ENCODE data around the gene DLG2.
"Not testable (repeated sequence)": the region's sequence is repeated elsewhere in the genome, so short reads cannot be mapped to it uniquely, and the experiment has no call there.

Gene DLG2

DNA sequence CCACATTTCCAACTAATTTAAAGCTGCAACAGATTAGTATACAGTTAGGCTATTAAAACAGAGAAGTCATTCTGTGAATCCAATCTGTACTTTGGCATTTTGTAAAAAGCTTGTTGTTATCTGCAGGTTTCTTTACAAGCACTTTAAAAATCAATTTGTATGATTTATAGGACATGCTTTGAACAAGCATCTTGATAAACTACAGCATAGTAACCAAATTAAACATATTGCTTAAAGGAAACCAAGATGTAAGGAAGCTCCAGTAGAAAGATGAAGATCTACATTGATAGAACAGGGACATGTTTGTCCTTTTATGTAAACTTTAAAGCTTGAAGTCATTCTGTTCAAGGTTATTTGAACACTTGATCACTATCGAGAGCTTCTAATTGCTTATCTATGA lies 1842.7 kb downstream of the DLG2 start:
- in situ Hi-C loops (cut with MboI; ENCODE audit: low sequenced_read_pairs): no loop called here

DNA sequence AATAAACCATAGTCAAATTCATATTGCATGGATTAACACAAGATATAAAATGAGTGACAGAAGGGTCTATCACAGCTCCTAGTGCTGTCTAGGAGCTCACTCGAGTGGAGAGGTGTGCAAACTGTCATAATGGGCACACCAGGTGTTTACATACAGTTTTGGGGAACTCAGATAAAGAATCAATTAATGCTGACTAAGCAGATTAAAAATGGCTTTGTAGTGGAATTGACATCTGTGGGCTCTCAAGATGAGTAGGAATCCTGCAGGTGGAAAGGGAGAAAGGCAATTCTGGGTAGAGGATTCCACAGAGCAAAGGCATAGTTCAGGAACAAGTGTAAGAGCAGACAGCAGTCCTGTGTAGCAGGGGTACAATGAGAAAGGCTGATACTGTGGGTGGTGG lies 1844.8 kb downstream of the DLG2 start:
- in situ Hi-C loops (cut with MboI; ENCODE audit: low sequenced_read_pairs): no loop called here

DNA sequence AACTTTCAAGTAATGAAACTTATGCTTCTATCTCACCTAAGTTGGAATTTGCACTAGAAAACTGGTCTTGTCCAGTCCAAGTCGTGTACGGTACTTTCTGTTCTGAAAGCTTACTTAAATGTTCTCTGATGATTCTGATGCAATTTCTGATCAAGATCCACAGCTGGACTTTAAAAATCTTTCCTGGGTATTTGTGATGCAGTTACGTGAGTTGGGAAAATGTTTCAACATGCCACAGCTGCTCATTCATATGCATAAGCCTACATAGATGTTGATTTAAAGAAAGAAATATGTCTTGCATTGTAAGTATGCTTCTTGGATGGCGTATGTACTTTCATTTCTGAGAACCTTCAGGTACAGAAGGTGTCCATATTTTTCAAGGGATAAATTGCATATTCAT lies 1847.3 kb downstream of the DLG2 start:
- in situ Hi-C loops (cut with MboI; ENCODE audit: low sequenced_read_pairs): no loop called here

DNA sequence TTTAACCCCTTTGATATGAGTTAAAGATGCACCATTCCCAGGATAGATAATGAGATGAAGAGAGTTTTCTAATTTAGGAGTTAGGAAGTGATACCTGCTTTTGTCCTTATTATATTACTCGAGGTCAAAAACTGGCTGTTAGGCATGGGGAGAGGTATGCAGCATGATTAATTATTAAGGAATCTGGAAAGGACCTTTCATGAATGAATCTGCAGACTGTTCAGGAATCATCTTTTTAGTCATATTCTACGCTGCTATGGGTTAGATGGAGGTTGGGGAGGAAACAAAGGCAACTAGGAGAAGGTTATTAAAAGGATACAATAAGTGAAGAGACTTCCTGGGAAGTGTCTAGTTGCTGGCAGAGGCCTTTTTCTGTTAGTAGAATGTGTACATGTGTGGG lies 1848.5 kb downstream of the DLG2 start:
- in situ Hi-C loops (cut with MboI; ENCODE audit: low sequenced_read_pairs): no loop called here

DNA sequence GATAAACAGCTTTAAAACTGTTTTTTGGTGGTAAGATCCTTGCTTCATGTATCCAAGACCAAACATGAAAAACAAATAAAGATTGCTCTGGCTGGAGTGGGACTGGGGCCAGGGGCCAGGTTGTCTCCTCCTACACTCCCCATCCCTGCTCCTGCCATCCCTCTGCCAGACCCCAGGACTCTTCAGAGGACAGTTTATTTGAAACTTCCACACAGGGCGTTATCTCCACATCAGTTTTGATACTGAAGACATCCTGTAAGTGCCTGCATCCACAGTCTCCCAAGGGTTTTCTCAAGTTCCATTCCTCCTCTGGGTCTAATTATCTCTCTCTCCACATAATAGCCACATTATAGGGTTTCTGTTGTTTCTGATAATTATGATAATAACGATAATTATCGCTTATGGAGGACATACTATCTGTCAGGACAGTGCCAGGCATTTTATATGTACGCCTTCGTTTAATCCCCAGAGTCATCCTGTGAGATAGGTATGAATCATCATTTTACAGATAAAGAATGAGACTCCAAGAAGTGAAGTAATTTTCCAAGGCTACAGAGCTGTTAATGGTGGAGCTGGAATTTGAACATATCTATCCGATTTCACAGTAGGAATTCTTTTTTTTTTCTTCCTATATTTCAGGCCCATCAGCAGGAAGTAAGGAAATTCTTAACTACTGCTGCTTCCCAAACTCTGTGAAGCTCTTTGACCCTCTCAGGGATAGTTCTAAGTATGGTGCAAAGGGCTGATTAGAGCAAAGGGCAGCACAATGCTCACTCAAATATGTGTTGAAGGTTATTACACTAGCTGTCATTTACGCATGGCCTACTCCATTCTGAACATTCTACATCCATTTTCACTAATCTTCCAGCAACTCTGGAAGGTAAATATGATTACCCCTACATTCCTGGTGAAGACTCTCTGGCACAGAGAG lies 1852.9 kb downstream of the DLG2 start:
- in situ Hi-C loops (cut with MboI; ENCODE audit: low sequenced_read_pairs): no loop called here

DNA sequence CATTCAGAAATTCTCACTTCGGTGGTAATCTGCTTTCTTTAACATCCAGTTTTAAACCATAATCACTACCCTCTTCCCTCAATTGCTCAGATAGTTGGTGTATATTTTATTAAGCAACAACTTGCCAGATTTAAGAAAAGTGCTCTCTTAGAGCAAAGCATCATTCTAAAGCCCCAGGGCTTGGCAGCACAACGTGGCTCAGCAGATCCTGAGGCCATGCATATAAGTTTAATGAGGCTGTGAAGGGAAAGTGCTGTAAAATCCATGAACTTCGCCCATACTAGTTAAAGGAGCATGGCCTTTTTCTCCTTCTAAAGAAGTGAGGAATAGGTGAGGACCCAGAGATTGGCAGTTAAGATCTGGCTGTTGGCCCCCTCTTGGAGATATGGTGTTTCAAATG lies 1858.7 kb downstream of the DLG2 start:
- in situ Hi-C loops (cut with MboI; ENCODE audit: low sequenced_read_pairs): no loop called here

DNA sequence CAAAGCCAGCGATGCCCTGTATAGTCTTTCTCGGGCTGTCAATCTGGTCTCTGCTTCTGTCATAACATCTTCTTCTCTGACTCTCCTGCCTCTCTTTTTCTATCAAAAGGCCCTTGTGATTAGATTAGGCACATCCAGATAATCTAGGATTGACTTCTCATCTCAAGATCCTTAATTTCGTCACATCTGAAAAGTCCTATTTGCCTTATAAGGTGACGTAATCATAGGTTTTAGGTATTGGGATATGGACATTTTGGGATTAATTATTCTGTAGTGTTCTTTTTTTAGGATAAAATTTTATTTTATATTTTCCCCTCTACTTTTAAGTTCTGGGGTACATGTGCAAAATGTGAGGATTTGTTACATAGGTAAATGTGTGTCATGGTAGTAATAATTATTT lies 1860.2 kb downstream of the DLG2 start:
- in situ Hi-C loops (cut with MboI; ENCODE audit: low sequenced_read_pairs): no loop called here

DNA sequence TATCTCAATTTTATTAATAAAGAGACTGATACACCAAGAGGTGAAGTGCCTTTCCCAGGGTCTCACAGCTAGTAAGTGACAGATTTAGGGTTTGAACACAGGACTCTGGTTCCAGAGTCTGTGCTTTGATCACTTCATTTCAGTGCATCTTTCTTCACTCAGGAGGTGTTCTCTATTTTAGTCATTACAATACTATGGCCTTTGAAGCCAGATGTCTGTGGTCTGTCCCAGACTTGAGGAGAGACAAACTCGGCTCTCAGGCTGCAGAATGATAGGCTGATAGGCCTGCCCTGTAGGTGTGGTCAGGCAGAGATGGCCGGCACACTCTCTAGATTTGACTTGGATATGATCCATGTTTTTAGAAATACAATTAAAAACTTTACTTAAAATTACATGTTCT lies 1862.5 kb downstream of the DLG2 start:
- in situ Hi-C loops (cut with MboI; ENCODE audit: low sequenced_read_pairs): no loop called here

DNA sequence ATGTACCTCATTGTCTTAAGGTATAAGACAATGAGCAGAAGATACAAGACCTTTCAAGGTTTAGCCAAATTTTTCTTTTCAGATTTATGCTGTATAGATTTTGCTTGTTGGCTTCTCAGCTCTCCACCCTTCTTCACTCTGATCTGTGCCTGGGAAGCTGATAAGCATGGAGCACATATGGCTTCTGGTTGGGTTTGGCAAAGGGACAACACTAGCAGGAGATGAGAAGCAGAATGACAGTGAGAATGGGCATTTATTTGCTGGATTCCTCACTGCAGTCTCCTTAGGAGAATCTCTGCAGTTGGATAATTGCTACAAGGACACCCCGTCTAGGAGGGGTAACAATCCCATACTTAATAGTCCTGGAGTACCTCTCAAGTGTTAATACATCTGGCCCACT lies 1866.2 kb downstream of the DLG2 start:
- in situ Hi-C loops (cut with MboI; ENCODE audit: low sequenced_read_pairs): no loop called here

DNA sequence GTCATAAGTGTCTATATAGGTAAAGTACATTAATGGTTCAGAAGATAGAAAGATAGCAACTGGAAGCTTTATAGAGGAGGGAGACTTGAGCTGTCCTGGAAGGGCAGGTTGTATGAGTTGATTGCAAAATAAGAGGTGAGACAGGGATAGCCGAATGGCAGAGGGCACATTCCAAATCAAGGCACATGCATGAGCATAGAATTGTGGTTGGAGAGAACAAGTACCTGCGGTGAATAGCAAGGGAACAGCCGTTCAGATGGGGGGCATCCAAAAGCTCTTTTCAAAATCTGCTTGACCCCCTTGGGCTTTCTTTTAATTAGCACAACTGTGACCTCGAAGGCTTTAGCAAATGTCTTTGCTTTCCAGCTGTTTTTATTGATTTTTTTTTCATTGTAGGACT lies 1868.0 kb downstream of the DLG2 start:
- in situ Hi-C loops (cut with MboI; ENCODE audit: low sequenced_read_pairs): no loop called here

DNA sequence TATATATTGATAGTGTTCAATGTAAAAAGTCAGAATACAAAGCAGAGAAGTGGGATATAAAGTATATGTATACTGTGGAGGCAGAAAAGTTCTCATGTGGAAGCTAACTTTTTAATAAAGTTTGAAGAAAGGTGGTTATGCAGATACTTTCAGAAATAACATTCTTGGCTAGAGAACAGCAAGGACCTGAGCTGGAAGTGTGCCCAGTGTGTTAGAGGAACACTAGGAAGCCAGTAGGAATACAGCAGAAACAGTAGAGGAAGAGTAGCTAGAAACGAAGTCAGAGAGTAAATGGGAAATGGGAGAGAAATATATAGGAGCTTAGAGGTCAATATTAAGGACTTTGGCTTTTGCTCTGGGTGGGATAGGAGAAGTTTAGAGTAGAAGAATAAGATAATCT lies 1876.1 kb downstream of the DLG2 start:
- in situ Hi-C loops (cut with MboI; ENCODE audit: low sequenced_read_pairs): no loop called here

DNA sequence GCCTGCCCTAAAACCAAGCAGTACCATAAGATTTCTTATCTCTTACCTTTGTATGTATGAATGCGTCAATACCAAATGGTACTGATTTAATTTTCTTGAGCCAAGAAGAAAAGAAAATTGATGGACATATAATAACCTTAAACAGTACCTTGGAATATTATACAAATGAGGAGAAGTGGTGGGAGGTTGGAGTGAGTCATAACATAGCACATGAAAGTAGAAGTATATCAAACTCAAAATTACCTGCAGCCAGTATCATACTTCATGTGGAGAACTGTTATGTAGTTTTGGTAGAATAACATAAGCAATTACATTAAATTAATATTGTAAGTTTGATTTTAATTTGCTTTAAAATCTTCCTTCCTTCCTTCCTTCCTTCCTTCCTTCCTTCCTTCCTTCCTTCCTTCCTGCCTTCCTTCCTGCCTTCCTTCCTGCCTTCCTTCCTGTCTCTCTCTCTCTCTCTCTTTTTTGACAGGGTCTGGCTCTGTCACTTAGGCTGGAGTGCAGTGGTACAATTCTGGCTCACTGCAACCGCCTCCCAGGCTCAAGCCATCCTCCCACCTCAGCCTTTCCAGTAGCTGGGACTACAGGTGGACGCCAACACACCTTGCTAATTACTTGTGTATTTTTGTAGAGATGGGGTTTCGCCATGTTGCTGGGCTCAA lies 1880.1 kb downstream of the DLG2 start:
- in situ Hi-C loops (cut with MboI; ENCODE audit: low sequenced_read_pairs): no loop called here

DNA sequence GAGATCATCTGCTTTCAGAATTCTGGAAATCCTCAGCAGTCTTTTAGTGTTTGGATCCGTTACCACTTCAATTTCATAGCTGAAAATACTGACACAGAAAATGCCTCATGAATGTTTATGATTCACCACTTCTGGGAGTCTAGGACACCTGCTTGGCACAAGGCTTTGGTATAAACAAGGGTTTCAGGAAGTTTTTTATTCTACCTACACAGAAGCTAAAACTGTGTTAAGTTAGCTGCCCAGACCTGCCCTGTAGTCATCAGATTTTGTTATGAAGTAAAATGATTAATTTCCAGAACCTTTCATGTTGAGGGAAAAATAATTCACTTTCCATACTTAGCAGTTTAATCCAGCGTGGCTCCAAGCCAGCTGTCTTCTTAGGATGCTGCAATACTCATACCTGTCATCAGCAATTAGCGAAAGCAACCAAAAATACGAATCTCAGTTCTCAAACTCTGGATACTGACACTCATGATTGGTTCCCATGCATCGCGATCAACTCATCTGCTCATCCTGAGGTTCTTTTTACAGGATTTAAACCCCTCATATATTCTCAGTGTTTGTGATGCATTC lies 1882.4 kb downstream of the DLG2 start:
- in situ Hi-C loops (cut with MboI; ENCODE audit: low sequenced_read_pairs): no loop called here

DNA sequence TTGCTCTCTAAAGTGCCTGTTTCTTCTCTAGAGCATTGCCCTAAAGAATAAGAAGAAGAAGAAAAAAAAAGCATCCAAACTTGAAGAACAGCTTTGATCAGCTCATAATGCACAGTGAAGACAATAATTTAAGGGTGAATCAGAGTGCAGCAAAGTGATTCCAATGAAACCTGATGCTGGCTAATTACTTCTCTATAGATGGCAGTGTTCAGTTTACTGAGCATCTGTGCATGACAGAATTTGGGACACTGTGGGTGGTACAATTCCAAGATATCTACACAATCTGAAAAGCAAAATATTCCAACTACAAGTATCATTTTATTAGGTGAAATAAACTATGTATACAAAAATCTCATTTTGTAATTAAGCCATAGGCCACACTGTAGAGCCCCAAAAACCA lies 1890.5 kb downstream of the DLG2 start:
- in situ Hi-C loops (cut with MboI; ENCODE audit: low sequenced_read_pairs): no loop called here

DNA sequence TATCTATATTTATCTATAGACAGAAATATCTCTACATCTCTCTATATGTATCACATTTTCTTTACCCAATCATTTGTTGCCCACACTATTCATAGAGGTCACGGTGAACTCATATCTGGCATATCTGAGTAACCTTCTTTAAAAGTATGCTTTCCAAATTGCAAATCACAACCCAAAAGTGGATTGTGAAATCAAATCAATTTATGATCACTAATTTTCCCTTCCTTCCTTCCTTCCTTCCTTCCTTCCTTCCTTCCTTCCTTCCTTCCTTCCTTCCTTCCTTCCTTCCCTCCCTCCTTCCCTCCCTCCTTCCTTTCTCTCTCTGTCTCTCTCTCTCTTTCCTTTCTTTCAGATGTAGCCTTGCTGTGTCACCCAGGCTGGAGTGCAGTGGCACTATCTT lies 1893.0 kb downstream of the DLG2 start:
- in situ Hi-C loops (cut with MboI; ENCODE audit: low sequenced_read_pairs): no loop called here

DNA sequence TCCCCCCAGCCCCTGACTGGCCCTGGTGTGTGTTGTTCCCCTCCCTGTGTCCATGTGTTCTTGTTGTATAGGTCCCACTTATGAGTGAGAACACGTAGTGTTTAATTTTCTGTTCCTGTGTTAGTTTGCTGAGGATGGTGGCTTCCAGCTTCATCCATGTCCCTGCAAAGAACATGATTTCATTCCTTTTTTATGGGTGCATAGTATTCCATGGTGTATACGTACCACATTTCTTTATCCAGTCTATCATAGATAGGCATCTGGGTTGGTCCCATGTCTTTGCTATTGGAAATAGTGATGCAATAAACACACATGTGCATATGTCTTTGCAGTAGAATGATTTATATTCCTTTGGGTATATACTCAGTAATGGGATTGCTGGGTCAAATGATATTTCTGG lies 1895.9 kb downstream of the DLG2 start:
- in situ Hi-C loops (cut with MboI; ENCODE audit: low sequenced_read_pairs): not testable (repeated sequence)

DNA sequence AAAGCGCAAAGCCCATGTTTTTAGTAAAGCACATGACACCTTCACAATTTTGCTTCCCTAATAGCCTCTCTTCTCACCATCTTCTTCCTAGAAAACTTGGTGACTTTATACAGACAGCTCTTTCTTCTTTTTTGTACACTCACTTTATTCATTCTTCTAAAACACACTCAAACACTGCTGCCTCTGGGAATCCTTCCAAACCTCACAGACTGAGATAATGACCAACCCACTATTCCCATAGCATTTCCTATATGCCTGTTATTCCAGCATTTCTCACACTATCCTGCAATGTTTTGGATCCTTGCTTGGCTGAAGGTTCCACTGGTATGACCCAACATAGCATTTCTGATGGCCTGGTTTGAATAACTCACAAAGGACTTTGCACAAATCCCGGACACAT lies 1898.9 kb downstream of the DLG2 start:
- in situ Hi-C loops (cut with MboI; ENCODE audit: low sequenced_read_pairs): no loop called here

DNA sequence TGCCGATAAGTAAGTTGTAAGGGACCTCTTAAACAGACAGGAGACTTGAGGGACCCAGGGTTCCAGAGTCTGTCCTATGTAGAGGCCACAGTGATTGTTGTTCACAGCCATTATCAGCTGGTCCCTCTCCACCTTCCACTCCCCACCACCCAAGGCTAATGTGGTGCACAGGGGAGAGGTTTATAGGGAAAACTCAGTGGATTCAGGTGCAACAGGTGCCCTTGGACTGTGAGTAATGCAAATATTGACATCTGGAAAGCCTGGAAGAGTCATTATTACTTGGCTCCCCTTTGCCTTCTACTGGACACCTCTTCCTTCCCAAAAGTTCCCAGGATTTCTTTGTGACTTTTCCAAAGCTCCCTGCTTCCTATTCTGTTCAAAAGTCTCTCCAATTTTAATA lies 1899.9 kb downstream of the DLG2 start:
- in situ Hi-C loops (cut with MboI; ENCODE audit: low sequenced_read_pairs): no loop called here

DNA sequence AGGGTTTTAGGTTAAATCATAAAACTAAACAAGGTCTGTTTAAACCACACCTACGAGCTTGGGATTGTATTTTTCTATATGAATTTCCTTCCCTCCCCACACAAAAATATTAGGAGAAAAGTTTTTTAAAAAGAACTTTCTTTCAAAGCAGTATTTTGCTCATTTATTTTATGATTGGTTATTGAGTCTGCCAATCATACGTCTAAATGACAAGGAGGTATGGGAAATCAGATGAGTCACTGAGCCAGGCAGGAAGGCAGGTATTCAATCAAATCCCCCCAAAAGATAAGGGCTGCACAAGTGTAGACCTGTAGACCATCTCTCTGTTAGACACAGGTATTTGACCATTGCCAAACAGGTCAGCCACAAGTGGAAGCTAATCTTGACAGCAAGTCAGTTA lies 1900.8 kb downstream of the DLG2 start:
- in situ Hi-C loops (cut with MboI; ENCODE audit: low sequenced_read_pairs): no loop called here

DNA sequence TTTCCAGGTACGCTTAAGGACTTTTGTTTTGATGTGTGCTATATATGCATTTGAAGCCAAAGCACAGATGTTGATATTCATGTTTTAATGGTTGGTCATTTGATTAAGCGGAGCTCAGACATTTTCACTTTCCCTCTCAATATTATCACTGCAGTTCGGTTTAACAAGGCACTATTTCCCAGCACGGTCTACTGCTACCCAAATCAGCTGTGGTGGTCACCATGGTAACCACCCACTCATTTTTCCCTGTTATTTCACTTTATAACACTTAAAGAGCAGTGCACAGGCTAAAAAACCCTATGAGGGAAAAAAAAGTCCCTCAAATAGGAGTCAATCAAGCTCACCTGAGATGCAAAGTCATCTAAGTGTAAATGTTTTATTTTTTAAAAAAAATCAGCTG lies 1901.4 kb downstream of the DLG2 start:
- in situ Hi-C loops (cut with MboI; ENCODE audit: low sequenced_read_pairs): no loop called here

DNA sequence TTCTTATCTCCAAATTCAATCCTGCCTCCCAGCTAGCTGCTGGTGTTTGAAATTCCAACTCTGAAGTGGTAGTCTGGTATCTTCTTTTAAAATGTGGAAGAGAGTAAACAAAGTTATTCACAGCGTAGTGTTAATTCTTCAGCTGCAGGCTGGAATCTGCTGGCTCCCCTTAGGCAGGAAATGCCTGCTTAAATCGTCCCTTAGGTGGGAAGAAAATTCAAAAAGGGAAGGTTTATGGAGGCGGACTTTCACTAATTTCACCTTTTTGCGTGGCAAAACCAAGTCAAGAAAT lies 1901.9 kb downstream of the DLG2 start:
- in situ Hi-C loops (cut with MboI; ENCODE audit: low sequenced_read_pairs): no loop called here

DNA sequence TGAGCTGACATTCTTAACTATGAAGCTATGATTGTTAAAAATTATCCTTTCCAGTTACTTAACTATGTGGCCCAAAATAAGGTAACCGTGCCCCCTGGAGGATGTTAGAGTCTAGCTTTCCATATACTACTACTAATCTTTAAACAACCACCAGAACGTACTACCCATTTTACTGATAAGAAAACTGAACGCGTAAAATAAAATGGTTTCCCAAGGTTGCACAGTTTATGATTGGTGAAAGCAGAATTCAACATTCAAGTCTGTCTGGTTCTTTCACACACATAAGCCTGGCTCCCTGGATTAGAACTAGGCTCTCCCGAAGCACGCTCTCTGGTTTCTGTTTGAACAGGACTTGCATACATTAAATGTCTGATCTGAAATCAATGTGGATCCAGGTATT lies 1903.1 kb downstream of the DLG2 start:
- in situ Hi-C loops (cut with MboI; ENCODE audit: low sequenced_read_pairs): no loop called here

All from HL-60/S4 treated with phorbol 12-myristate 13-acetate at 8.2 ng/mL for 4 days and 3 days (cell line).